Thyroid gland (tissue), 4 donors: ENCODE data around the gene MYADM.

Experiments
- CTCF ChIP-seq, 6 experiments: fragments of 200-600 bp in 3 of 6; fragments of 450-650 bp in 3 of 6; sonication (generic) in 3 of 6; IDR thresholded peaks; one replicate each; pipeline ENCODE4 v1.5.1; 2016 to 2019; ENCODE audit warnings: antibody characterized with exemption in 6 of 6, mild to moderate bottlenecking in 2 of 6, inconsistent platforms in 1 of 6, moderate library complexity in 1 of 6
- POLR2A ChIP-seq, 2 donors: fragments of 450-650 bp; IDR thresholded peaks; one replicate each; pipeline ENCODE4 v1.6.1; 2017; ENCODE audit warnings: antibody characterized with exemption in 2 of 2, mild to moderate bottlenecking in 2 of 2, moderate library complexity in 1 of 2

GRCh38 chr19:53910170-53910518 is 42.5 kb downstream of the MYADM start:
- TF ChIP-seq CTCF (IDR thresholded peaks at IDR 0.05): no peak
- TF ChIP-seq POLR2A (IDR thresholded peaks at IDR 0.05): no peak
